HepG2 (cell line): Measurements from ENCODE around the gene ADAMTS4.

Source experiments
- CEBPB ChIP-seq: IDR thresholded peaks from 2 replicates; pipeline ENCODE4 v1.6.1; 2011; ENCODE audit warnings: low read depth, low read length, improper control_type of control experiment, borderline replicate concordance
- CTCF ChIP-seq: sonication (generic); formaldehyde crosslinking; IDR thresholded peaks from 2 replicates; pipeline ENCODE4 v1.5.0; 2020; ENCODE audit warnings: mild to moderate bottlenecking, missing genetic modification reagents, moderate library complexity
- FIP1L1 ChIP-seq: fragments of 200-400 bp; formaldehyde crosslinking; IDR thresholded peaks from 2 replicates; pipeline ENCODE4 v1.6.1; 2018; ENCODE audit warnings: low read depth, mild to moderate bottlenecking, low read length, moderate library complexity, borderline replicate concordance; ENCODE audit not compliant: insufficient read depth
- HMGXB4 ChIP-seq, 2 experiments: sonication (generic) in 1 of 2; formaldehyde crosslinking in 1 of 2; IDR thresholded peaks; 2 replicates each; pipeline versions ENCODE4 v1.4.0 to v1.6.1; 2018 to 2020; ENCODE audit warnings: missing genetic modification reagents in 2 of 2, borderline replicate concordance in 1 of 2, low read depth in 1 of 2, mild to moderate bottlenecking in 1 of 2, missing biosample characterization in 1 of 2
- HNF4G ChIP-seq, 2 experiments: sonication (generic) in 1 of 2; formaldehyde crosslinking in 1 of 2; IDR thresholded peaks; 2 replicates each; pipeline versions ENCODE4 v1.4.0 to v1.6.1; 2011 to 2020; ENCODE audit warnings: borderline replicate concordance in 2 of 2, low read depth in 2 of 2, mild to moderate bottlenecking in 2 of 2, low read length in 1 of 2, missing genetic modification reagents in 1 of 2, moderate library complexity in 1 of 2
- HNRNPUL1 ChIP-seq: fragments of 200-400 bp; formaldehyde crosslinking; IDR thresholded peaks from 2 replicates; pipeline ENCODE4 v1.6.1; 2017; ENCODE audit warnings: low read depth, mild to moderate bottlenecking, low read length, moderate library complexity
- NR2C2 ChIP-seq: sonication (generic); formaldehyde crosslinking; IDR thresholded peaks from 2 replicates; pipeline ENCODE4 v1.4.0; 2020; ENCODE audit warnings: missing genetic modification reagents, mild to moderate bottlenecking, moderate library complexity, borderline replicate concordance
- NR2F2 ChIP-seq: IDR thresholded peaks from 2 replicates; pipeline ENCODE4 v1.6.1; 2012; ENCODE audit warnings: low read depth, inconsistent platforms, borderline replicate concordance
- POLR2AphosphoS2 ChIP-seq: IDR thresholded peaks from 2 replicates; pipeline ENCODE4 v1.6.1; 2011; ENCODE audit warnings: low read depth, low read length, improper control_type of control experiment
- PPARG ChIP-seq: conservative IDR thresholded peaks from 2 replicates; pipeline ENCODE4 v1.6.1; 2016; ENCODE audit warnings: missing biosample characterization, missing genetic modification reagents
- PRMT3 ChIP-seq: sonication (generic); formaldehyde crosslinking; IDR thresholded peaks from 2 replicates; pipeline ENCODE4 v1.8.1; 2022; ENCODE audit warnings: low read depth, mild to moderate bottlenecking, moderate library complexity, missing genetic modification reagents, borderline replicate concordance
- USF2 ChIP-seq, 2 experiments: sonication (generic) in 1 of 2; formaldehyde crosslinking in 1 of 2; IDR thresholded peaks; 2 replicates each; pipeline versions ENCODE4 v1.5.1 to v1.6.1; 2011 to 2020; ENCODE audit warnings: borderline replicate concordance in 1 of 2, low read depth in 1 of 2, low read length in 1 of 2, mild to moderate bottlenecking in 1 of 2, missing genetic modification reagents in 1 of 2, moderate library complexity in 1 of 2
- ZNF776 ChIP-seq: sonication (generic); formaldehyde crosslinking; IDR thresholded peaks from 2 replicates; pipeline ENCODE4 v1.4.0; 2020; ENCODE audit warnings: mild to moderate bottlenecking, missing genetic modification reagents

GRCh38 chr1:161177112-161177935 lies 21.5 kb downstream of the ADAMTS4 start, which contains the start of gene B4GALT3:
- TF ChIP-seq POLR2AphosphoS2 (no peak), HNF4G (IDR thresholded peaks at IDR 0.05; ENCODE audit: borderline replicate concordance, low read depth, low read length) (no peak), HNF4G (CRISPR knock-in tag; IDR thresholded peaks at IDR 0.05; ENCODE audit: borderline replicate concordance, low read depth) (no peak), NR2F2 (0 out of 2 replicates have a peak, but pooled peaks have one; percentile 31), CTCF (CRISPR knock-in tag) (peak; percentile 78), USF2 (IDR thresholded peaks at IDR 0.05; ENCODE audit: low read depth, low read length) (no peak), USF2 (CRISPR knock-in tag; IDR thresholded peaks at IDR 0.05; ENCODE audit: borderline replicate concordance) (no peak), NR2C2 (peak; percentile 78), CEBPB (no peak), PPARG (CRISPR knock-in tag) (peak; percentile 24; the same call in 1 of the 2 replicates), ZNF776 (CRISPR knock-in tag) (peak; percentile 91), FIP1L1 (no peak), HMGXB4 (CRISPR knock-in tag; IDR thresholded peaks at IDR 0.05; ENCODE audit: borderline replicate concordance in 1 of 2, low read depth in 1 of 2) (peak; percentile 55 to 88; a peak in 3 of 4 replicates), PRMT3 (CRISPR knock-in tag) (no peak), HNRNPUL1 (no peak)
